K562 (cell line): ENCODE results near the gene INHBC. TPM values are rescaled to one million over a fixed set of nuclear protein-coding genes. Genes with fewer than 3 reads are reported as not detected.

Source experiments
- ATF1 ChIP-seq, 2 experiments: fragments of 450-650 bp in 1 of 2; IDR thresholded peaks; 2 replicates each; pipeline ENCODE4 v1.6.1; 2016; ENCODE audit warnings: missing compliant biosample characterization in 1 of 2, missing genetic modification characterization in 1 of 2
- CCAR2 ChIP-seq: fragments of 200-400 bp; formaldehyde crosslinking; IDR thresholded peaks from 2 replicates; pipeline ENCODE4 v1.6.1; 2017; ENCODE audit warnings: mild to moderate bottlenecking, low read depth, low read length
- DIDO1 ChIP-seq: fragments of 450-650 bp; IDR thresholded peaks from 2 replicates; pipeline ENCODE4 v1.6.1; 2016; ENCODE audit warnings: low read depth, missing biosample characterization, missing genetic modification characterization
- DMBX1 ChIP-seq: fragments of 250-450 bp; sonication (Bioruptor Pico); IDR thresholded peaks from 2 replicates; pipeline ENCODE4 v1.8.0; 2022; ENCODE audit warnings: inconsistent platforms, mild to moderate bottlenecking, moderate library complexity, borderline replicate concordance
- HMGN3 ChIP-seq: IDR thresholded peaks from 2 replicates; pipeline ENCODE4 v1.6.1; 2011; ENCODE audit warnings: borderline replicate concordance, low read depth, mild to moderate bottlenecking, mixed read lengths, low read length; ENCODE audit not compliant: insufficient read length; ENCODE audit errors: extremely low read depth
- PCBP2 ChIP-seq: fragments of 200-400 bp; formaldehyde crosslinking; IDR thresholded peaks from 2 replicates; pipeline ENCODE4 v1.6.1; 2018; ENCODE audit warnings: low read length, low read depth, mild to moderate bottlenecking, moderate library complexity; ENCODE audit not compliant: poor library complexity, severe bottlenecking
- RAD21 ChIP-seq, 2 experiments: fragments of 250-450 bp in 1 of 2; fragments of 450-650 bp in 1 of 2; sonication (Bioruptor Pico) in 1 of 2; formaldehyde crosslinking in 1 of 2; IDR thresholded peaks in 1 of 2; conservative IDR thresholded peaks in 1 of 2; 2 replicates each; pipeline versions ENCODE4 v1.4.0 to v1.8.0; 2020 to 2022; ENCODE audit warnings: mild to moderate bottlenecking in 2 of 2, moderate library complexity in 1 of 2
- RFX7 ChIP-seq: fragments of 250-450 bp; sonication (Bioruptor Pico); IDR thresholded peaks from 2 replicates; pipeline ENCODE4 v1.5.1; 2021; ENCODE audit warnings: mild to moderate bottlenecking
- TARDBP ChIP-seq: fragments of 450-650 bp; IDR thresholded peaks from 2 replicates; pipeline ENCODE4 v1.6.1; 2016
- ZNF174 ChIP-seq: fragments of 250-450 bp; sonication (Bioruptor Pico); IDR thresholded peaks from 2 replicates; pipeline ENCODE4 v1.4.0; 2020; ENCODE audit warnings: mild to moderate bottlenecking
- ZNF79 ChIP-seq: fragments of 250-450 bp; sonication (Bioruptor Pico); IDR thresholded peaks from 2 replicates; pipeline ENCODE4 v1.4.0; 2020; ENCODE audit warnings: low read depth, mild to moderate bottlenecking, moderate library complexity
- polyA plus RNA-seq, 8 experiments: library from polyadenylated mRNA; depleted of rRNA in 4 of 8; stranded (reverse) in 5 of 8; unstranded in 3 of 8; fragments of >200 nt; fragmentation: Nextera tagmentation in 2 of 8; fragmentation: Illumina TruSeq in 1 of 8; extraction: Ambion mirVana in 2 of 8; extraction: Trizol in 1 of 8; gene quantifications; 2 replicates each; pipeline versions ENCODE4 v1.2.1 to v1.2.3, GENCODE V29; 2011 to 2014; ENCODE audit warnings: inconsistent platforms in 1 of 8, missing spikeins in 1 of 8
- total RNA-seq, 7 experiments: library from RNA; depleted of rRNA in 6 of 7; stranded (reverse); fragments of >200 nt in 6 of 7; fragmentation: Illumina TruSeq in 2 of 7; extraction: Trizol in 2 of 7; gene quantifications; 2 replicates each; pipeline versions ENCODE4 v1.2.1 to v1.2.3, GENCODE V29; 2011 to 2021; ENCODE audit warnings: low replicate concordance in 1 of 7
- TF ChIP-seq, protein P1 (sequence below): fragments of 450-650 bp; IDR thresholded peaks from 2 replicates; pipeline ENCODE4 v1.6.1; 2014; ENCODE audit warnings: low read depth, mild to moderate bottlenecking, moderate library complexity, borderline replicate concordance
- TF ChIP-seq, protein P2 (sequence below): fragments of 250-450 bp; sonication (Bioruptor Pico); IDR thresholded peaks from 2 replicates; pipeline ENCODE4 v1.8.0; 2022; ENCODE audit warnings: inconsistent platforms, mild to moderate bottlenecking, moderate library complexity, borderline replicate concordance
- TF ChIP-seq, protein P3 (sequence below): IDR thresholded peaks from 2 replicates; pipeline ENCODE4 v1.6.1; 2011; ENCODE audit not compliant: insufficient read length; ENCODE audit errors: extremely low read depth
- TF ChIP-seq, protein P4 (sequence below): sonication (generic); formaldehyde crosslinking; IDR thresholded peaks from 2 replicates; pipeline ENCODE4 v1.8.0; 2023; ENCODE audit warnings: missing genetic modification reagents, mild to moderate bottlenecking, borderline replicate concordance
- TF ChIP-seq, protein P5 (sequence below): fragments of 450-650 bp; IDR thresholded peaks from 2 replicates; pipeline ENCODE4 v1.6.1; 2016; ENCODE audit warnings: antibody characterized with exemption

Gene INHBC
- total and polyA plus RNA-seq, 9 of the 15 experiments (the other 6 are each of a cell fraction or from before 2014, with no cell fraction given): 0.07 to 0.24 (median 0.15) TPM; not detected in 4

DNA sequence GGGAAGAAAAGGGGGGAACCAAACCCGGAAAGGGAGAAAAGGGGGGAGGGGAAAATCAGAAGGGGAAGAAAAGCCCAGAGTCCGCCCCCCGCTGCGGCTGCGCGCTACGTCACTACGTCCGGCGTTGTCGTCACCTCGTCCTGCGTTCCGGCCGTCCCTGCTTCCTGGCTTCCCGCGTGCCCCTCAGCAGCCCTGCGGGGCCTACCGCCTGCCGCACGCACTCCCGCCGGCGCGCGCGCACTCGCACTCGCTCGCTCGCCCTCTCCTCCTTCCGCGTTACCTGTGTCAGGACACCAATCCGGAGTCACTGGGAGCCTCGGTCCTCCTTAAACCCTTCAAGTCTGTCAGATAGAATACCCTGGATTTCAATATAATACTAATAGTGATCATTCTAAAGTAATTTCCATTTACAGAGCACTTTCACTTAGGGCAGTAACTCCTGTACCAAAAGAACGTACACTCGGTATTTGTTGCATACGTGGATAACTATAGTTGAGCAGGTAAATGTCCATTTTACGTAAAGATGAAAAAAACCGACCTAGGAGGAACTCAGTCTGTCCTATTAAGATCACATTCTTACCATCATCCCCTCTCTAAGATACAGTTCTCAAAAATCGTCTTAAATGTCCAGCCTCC, 3.5 kb upstream of the INHBC start, which contains the start of gene R3HDM2 (continued):
- TF ChIP-seq, protein P1, sequence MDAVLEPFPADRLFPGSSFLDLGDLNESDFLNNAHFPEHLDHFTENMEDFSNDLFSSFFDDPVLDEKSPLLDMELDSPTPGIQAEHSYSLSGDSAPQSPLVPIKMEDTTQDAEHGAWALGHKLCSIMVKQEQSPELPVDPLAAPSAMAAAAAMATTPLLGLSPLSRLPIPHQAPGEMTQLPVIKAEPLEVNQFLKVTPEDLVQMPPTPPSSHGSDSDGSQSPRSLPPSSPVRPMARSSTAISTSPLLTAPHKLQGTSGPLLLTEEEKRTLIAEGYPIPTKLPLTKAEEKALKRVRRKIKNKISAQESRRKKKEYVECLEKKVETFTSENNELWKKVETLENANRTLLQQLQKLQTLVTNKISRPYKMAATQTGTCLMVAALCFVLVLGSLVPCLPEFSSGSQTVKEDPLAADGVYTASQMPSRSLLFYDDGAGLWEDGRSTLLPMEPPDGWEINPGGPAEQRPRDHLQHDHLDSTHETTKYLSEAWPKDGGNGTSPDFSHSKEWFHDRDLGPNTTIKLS: peak; percentile 58; the same call in 1 of the 2 replicates
- TF ChIP-seq TARDBP (no peak), CCAR2 (no peak), PCBP2 (no peak), ZNF174 (CRISPR knock-in tag) (no peak), DIDO1 (tag) (no peak), DMBX1 (CRISPR knock-in tag) (no peak), RAD21 (CRISPR knock-in tag; conservative IDR thresholded peaks at IDR 0.05 in 1 of 2, IDR thresholded peaks at IDR 0.05 in 1 of 2) (0 out of 4 replicates have a peak, but pooled peaks of 1 of the 2 experiments have one; percentile 11), HMGN3 (peak; percentile 57), RFX7 (no peak), ZNF79 (CRISPR knock-in tag) (no peak), ATF1 (CRISPR knock-in tag; IDR thresholded peaks at IDR 0.05) (peak; percentile 59; the same call in 1 of the 2 replicates), ATF1 (tag; IDR thresholded peaks at IDR 0.05) (peak; percentile 96)
- TF ChIP-seq, protein P2, sequence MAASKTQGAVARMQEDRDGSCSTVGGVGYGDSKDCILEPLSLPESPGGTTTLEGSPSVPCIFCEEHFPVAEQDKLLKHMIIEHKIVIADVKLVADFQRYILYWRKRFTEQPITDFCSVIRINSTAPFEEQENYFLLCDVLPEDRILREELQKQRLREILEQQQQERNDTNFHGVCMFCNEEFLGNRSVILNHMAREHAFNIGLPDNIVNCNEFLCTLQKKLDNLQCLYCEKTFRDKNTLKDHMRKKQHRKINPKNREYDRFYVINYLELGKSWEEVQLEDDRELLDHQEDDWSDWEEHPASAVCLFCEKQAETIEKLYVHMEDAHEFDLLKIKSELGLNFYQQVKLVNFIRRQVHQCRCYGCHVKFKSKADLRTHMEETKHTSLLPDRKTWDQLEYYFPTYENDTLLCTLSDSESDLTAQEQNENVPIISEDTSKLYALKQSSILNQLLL (CRISPR knock-in tag): no peak
- TF ChIP-seq, protein P3, sequence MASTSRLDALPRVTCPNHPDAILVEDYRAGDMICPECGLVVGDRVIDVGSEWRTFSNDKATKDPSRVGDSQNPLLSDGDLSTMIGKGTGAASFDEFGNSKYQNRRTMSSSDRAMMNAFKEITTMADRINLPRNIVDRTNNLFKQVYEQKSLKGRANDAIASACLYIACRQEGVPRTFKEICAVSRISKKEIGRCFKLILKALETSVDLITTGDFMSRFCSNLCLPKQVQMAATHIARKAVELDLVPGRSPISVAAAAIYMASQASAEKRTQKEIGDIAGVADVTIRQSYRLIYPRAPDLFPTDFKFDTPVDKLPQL: no peak
- TF ChIP-seq, protein P4, sequence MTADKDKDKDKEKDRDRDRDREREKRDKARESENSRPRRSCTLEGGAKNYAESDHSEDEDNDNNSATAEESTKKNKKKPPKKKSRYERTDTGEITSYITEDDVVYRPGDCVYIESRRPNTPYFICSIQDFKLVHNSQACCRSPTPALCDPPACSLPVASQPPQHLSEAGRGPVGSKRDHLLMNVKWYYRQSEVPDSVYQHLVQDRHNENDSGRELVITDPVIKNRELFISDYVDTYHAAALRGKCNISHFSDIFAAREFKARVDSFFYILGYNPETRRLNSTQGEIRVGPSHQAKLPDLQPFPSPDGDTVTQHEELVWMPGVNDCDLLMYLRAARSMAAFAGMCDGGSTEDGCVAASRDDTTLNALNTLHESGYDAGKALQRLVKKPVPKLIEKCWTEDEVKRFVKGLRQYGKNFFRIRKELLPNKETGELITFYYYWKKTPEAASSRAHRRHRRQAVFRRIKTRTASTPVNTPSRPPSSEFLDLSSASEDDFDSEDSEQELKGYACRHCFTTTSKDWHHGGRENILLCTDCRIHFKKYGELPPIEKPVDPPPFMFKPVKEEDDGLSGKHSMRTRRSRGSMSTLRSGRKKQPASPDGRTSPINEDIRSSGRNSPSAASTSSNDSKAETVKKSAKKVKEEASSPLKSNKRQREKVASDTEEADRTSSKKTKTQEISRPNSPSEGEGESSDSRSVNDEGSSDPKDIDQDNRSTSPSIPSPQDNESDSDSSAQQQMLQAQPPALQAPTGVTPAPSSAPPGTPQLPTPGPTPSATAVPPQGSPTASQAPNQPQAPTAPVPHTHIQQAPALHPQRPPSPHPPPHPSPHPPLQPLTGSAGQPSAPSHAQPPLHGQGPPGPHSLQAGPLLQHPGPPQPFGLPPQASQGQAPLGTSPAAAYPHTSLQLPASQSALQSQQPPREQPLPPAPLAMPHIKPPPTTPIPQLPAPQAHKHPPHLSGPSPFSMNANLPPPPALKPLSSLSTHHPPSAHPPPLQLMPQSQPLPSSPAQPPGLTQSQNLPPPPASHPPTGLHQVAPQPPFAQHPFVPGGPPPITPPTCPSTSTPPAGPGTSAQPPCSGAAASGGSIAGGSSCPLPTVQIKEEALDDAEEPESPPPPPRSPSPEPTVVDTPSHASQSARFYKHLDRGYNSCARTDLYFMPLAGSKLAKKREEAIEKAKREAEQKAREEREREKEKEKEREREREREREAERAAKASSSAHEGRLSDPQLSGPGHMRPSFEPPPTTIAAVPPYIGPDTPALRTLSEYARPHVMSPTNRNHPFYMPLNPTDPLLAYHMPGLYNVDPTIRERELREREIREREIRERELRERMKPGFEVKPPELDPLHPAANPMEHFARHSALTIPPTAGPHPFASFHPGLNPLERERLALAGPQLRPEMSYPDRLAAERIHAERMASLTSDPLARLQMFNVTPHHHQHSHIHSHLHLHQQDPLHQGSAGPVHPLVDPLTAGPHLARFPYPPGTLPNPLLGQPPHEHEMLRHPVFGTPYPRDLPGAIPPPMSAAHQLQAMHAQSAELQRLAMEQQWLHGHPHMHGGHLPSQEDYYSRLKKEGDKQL (CRISPR knock-in tag): no peak
- TF ChIP-seq, protein P5, sequence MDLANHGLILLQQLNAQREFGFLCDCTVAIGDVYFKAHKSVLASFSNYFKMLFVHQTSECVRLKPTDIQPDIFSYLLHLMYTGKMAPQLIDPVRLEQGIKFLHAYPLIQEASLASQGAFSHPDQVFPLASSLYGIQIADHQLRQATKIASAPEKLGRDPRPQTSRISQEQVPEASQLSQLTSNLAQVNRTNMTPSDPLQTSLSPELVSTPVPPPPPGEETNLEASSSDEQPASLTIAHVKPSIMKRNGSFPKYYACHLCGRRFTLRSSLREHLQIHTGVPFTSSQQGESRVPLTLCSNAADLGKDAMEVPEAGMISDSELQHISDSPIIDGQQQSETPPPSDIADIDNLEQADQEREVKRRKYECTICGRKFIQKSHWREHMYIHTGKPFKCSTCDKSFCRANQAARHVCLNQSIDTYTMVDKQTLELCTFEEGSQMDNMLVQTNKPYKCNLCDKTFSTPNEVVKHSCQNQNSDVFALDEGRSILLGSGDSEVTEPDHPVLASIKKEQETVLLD: peak; percentile 96
